GM19328 (cell line): ENCODE data around the gene DYNLRB2.

Experiments
- ATAC-seq: cut with Tn5 transposase; IDR thresholded peaks from one replicate; pipeline ENCODE4 v1.9.1; 2021; ENCODE audit warnings: mild to moderate bottlenecking, moderate library complexity; ENCODE audit not compliant: unreplicated experiment

Gene DYNLRB2

DNA sequence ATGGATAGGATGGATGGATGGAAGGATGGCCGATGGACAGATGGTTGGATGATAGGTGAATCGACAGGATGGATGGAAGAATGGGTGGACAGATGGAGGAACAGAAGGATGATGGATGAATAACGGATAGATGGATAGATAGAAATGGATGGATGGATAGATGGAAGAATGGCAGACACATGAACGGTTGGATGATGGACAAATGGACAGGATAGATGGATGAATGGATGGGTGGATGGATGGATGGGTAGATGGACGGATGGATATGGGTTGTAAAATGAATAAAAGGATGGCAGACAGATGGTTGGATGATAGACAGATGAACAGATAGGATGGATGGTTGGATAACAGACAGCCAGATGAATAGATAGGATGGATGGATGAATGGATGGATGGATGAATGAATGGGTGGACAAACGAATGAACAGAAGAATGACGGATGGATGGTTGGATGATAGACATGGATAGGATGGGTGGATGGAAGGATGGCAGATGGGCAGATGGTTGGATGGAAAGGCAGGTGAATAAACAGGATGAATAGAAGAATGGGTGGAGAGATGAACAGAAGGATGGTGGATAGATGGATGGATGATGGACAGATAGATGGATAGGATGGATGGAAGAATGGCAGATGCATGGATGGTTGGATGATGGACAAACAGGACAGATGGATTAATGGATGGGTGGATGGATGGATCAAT, 55.9 kb downstream of the DYNLRB2 start:
- ATAC-seq, result no peak

- ATAC-seq, result no peak
These were observed 58.7 kb downstream of the DYNLRB2 start for GRCh38 chr16:80599466-80599865.
